Measurements from ENCODE around the gene LPO.

Gene LPO

GRCh38 chr17:58246781-58247180 is 8.4 kb downstream of the LPO start:
- no peaks in the 10 kb centered on the region for H4K20me1 ChIP-seq (ENCODE audit: insufficient read depth, low read length)
- H3K4me3 ChIP-seq (ENCODE audit: low read length): no peak overlapping the region
- H3K79me2 ChIP-seq (ENCODE audit: low read length): no peaks in the 10 kb centered on the region
- no peak overlapping the region for H3K27ac ChIP-seq (ENCODE audit: low read length)
- DNase-seq: no peak
- no peak overlapping the region for H3K9ac ChIP-seq (ENCODE audit: low read length)
- H3K9me3 ChIP-seq (replicated peaks; ENCODE audit: insufficient read depth, low read length): no peaks in the 10 kb centered on the region
- TF ChIP-seq EZH2 (optimal IDR thresholded peaks at IDR 0.05; ENCODE audit: low read depth, low read length): no peak
- TF ChIP-seq, protein P1, sequence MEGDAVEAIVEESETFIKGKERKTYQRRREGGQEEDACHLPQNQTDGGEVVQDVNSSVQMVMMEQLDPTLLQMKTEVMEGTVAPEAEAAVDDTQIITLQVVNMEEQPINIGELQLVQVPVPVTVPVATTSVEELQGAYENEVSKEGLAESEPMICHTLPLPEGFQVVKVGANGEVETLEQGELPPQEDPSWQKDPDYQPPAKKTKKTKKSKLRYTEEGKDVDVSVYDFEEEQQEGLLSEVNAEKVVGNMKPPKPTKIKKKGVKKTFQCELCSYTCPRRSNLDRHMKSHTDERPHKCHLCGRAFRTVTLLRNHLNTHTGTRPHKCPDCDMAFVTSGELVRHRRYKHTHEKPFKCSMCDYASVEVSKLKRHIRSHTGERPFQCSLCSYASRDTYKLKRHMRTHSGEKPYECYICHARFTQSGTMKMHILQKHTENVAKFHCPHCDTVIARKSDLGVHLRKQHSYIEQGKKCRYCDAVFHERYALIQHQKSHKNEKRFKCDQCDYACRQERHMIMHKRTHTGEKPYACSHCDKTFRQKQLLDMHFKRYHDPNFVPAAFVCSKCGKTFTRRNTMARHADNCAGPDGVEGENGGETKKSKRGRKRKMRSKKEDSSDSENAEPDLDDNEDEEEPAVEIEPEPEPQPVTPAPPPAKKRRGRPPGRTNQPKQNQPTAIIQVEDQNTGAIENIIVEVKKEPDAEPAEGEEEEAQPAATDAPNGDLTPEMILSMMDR (IDR thresholded peaks at IDR 0.05; ENCODE audit: low read length): no peak
- TF ChIP-seq EZH2phosphoT487 (IDR thresholded peaks at IDR 0.05; ENCODE audit: low read length): no peak
- H3K27me3 ChIP-seq (replicated peaks; ENCODE audit: insufficient read depth, low read length): peaks cover 94% of the 10 kb centered on the region
- H3K9me2 ChIP-seq (replicated peaks; ENCODE audit: insufficient read depth, low read length): no peaks in the 10 kb centered on the region
- peaks cover 5% of the 10 kb centered on the region for H3K4me1 ChIP-seq (ENCODE audit: low read length)
- H3F3A ChIP-seq (ENCODE audit: insufficient read depth, low read length): no peaks in the 10 kb centered on the region
- no peaks in the 10 kb centered on the region for H3K36me3 ChIP-seq (replicated peaks; ENCODE audit: insufficient read depth, low read length)
- no peak overlapping the region for H3K4me2 ChIP-seq (ENCODE audit: low read depth, low read length)
- H2AFZ ChIP-seq (ENCODE audit: low read length): no peak overlapping the region

- H3K9ac ChIP-seq (ENCODE audit: low read length): no peak overlapping the region
- no peaks in the 10 kb centered on the region for H3K9me3 ChIP-seq (replicated peaks; ENCODE audit: insufficient read depth, low read length)
- no peaks in the 10 kb centered on the region for H3K36me3 ChIP-seq (replicated peaks; ENCODE audit: insufficient read depth, low read length)
- peaks cover 91% of the 10 kb centered on the region for H3K27me3 ChIP-seq (replicated peaks; ENCODE audit: insufficient read depth, low read length)
- peaks cover 5% of the 10 kb centered on the region for H3K4me1 ChIP-seq (ENCODE audit: low read length)
- no peak overlapping the region for H3K27ac ChIP-seq (ENCODE audit: low read length)
- no peak overlapping the region for H3K4me2 ChIP-seq (ENCODE audit: low read depth, low read length)
- no peaks in the 10 kb centered on the region for H3K79me2 ChIP-seq (ENCODE audit: low read length)
- TF ChIP-seq EZH2phosphoT487 (IDR thresholded peaks at IDR 0.05; ENCODE audit: low read length) (no peak), EZH2 (optimal IDR thresholded peaks at IDR 0.05; ENCODE audit: low read depth, low read length) (no peak)
- TF ChIP-seq, protein P1 (IDR thresholded peaks at IDR 0.05; ENCODE audit: low read length): no peak
- H3K4me3 ChIP-seq (ENCODE audit: low read length): no peak overlapping the region
- H3F3A ChIP-seq (ENCODE audit: insufficient read depth, low read length): no peaks in the 10 kb centered on the region
- no peak for DNase-seq
- no peaks in the 10 kb centered on the region for H4K20me1 ChIP-seq (ENCODE audit: insufficient read depth, low read length)
- H2AFZ ChIP-seq (ENCODE audit: low read length): no peak overlapping the region
- no peaks in the 10 kb centered on the region for H3K9me2 ChIP-seq (replicated peaks; ENCODE audit: insufficient read depth, low read length)
These were observed 9.4 kb downstream of the LPO start for GRCh38 chr17:58247511-58248363.

GRCh38 chr17:58248955-58249269 is 10.5 kb downstream of the LPO start:
- no peak overlapping the region for H3K27ac ChIP-seq (ENCODE audit: low read length)
- H4K20me1 ChIP-seq (ENCODE audit: insufficient read depth, low read length): no peaks in the 10 kb centered on the region
- H2AFZ ChIP-seq (ENCODE audit: low read length): no peak overlapping the region
- H3K4me2 ChIP-seq (ENCODE audit: low read depth, low read length): no peak overlapping the region; the same call in 1 of the 2 replicates
- no peak for DNase-seq
- H3K79me2 ChIP-seq (ENCODE audit: low read length): no peaks in the 10 kb centered on the region
- H3K9ac ChIP-seq (ENCODE audit: low read length): no peak overlapping the region
- H3K4me1 ChIP-seq (ENCODE audit: low read length): peaks cover 5% of the 10 kb centered on the region
- TF ChIP-seq, protein P1 (IDR thresholded peaks at IDR 0.05; ENCODE audit: low read length): no peak
- no peak for TF ChIP-seq EZH2 (optimal IDR thresholded peaks at IDR 0.05; ENCODE audit: low read depth, low read length)
- TF ChIP-seq EZH2phosphoT487 (IDR thresholded peaks at IDR 0.05; ENCODE audit: low read length): no peak
- no peaks in the 10 kb centered on the region for H3K9me2 ChIP-seq (replicated peaks; ENCODE audit: insufficient read depth, low read length)
- no peaks in the 10 kb centered on the region for H3F3A ChIP-seq (ENCODE audit: insufficient read depth, low read length)
- H3K4me3 ChIP-seq (ENCODE audit: low read length): no peak overlapping the region
- H3K9me3 ChIP-seq (replicated peaks; ENCODE audit: insufficient read depth, low read length): no peaks in the 10 kb centered on the region
- no peaks in the 10 kb centered on the region for H3K36me3 ChIP-seq (replicated peaks; ENCODE audit: insufficient read depth, low read length)
- H3K27me3 ChIP-seq (replicated peaks; ENCODE audit: insufficient read depth, low read length): peaks cover 90% of the 10 kb centered on the region

Data from MM.1S (cell line).